ENCODE data around the gene NAP1L4.

- no peak for TF ChIP-seq CTCF (conservative IDR thresholded peaks at IDR 0.05; ENCODE audit: low read depth, low read length)
- no peak for TF ChIP-seq EZH2 (IDR thresholded peaks at IDR 0.05; ENCODE audit: borderline replicate concordance, low read depth, low read length, poor library complexity, severe bottlenecking)
Measured at GRCh38 chr11:3002871-3003270, 10.7 kb upstream of the NAP1L4 start.
